ENCODE data around the gene BRICD5. TPM values are rescaled to one million over a fixed set of nuclear protein-coding genes. Genes with fewer than 3 reads are reported as not detected.

The BRICD5 gene
- total RNA-seq, 1 donor from 2014 or later = 1.4 TPM

DNA sequence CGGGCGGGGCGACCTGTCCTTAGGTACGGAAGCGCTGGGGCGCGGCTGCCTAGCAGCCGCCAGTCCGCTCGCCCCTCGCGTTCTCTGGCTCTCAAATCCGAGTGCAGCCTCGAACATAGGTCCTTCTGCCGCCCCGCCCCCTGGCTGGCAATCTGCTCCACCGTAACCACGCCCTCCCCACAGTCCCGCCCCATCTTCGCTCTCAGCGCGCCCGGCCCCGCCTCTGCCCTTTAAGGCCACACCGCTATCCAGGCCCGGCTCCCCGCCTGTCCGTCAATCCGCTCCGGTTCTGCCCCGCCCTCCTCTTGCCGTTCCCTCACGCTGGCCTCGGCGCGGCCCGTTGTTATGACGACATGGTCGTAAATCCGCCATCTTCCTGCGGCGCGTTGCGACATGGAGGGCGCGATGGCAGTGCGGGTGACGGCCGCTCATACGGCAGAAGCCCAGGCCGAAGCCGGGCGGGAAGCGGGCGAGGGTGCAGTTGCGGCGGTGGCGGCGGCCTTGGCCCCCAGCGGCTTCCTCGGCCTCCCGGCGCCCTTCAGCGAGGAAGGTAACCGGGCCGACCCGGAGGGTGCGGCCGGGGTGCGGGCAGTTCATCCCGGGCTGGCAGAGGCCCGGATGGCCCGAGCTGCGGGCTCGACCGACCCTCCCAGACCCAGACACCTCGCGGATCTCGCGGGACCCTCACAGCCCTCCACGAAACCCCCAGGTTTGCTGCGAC is 12.7 kb upstream of the BRICD5 start, which contains the start of gene E4F1:
Gene E4F1 (plus strand): TSS at position 371 of the 721 bp plus-strand sequence. CDS start 23 bp downstream, at position 394.
- Histone ChIP-seq H3K4me3 (peak within 1 kb of the TSS; percentile 89 to 92), H3K36me3 (peaks cover 6% of the 10 kb centered on the region in 2 donors), H3K27ac (peak within 1 kb of the TSS; percentile 80), H3K4me1 (peaks cover 4 to 15% of the 10 kb centered on the region in 2 donors), H3K9me3 (no peaks in the 10 kb centered on the region), H3K27me3 (no peaks in the 10 kb centered on the region)
- DNase-seq (ENCODE audit: low spot score in 2 of 2) = peak; percentile 96 to 100
- intact Hi-C loops (cut with DNase I) = loop anchor here (1.0 to 5.0 kb wide), 7 partner anchors 8 to 397 kb away; partner anchors contain the start of genes ECI1, FAHD1, HAGH and MLST8
- TF ChIP-seq, protein P1, sequence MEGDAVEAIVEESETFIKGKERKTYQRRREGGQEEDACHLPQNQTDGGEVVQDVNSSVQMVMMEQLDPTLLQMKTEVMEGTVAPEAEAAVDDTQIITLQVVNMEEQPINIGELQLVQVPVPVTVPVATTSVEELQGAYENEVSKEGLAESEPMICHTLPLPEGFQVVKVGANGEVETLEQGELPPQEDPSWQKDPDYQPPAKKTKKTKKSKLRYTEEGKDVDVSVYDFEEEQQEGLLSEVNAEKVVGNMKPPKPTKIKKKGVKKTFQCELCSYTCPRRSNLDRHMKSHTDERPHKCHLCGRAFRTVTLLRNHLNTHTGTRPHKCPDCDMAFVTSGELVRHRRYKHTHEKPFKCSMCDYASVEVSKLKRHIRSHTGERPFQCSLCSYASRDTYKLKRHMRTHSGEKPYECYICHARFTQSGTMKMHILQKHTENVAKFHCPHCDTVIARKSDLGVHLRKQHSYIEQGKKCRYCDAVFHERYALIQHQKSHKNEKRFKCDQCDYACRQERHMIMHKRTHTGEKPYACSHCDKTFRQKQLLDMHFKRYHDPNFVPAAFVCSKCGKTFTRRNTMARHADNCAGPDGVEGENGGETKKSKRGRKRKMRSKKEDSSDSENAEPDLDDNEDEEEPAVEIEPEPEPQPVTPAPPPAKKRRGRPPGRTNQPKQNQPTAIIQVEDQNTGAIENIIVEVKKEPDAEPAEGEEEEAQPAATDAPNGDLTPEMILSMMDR (IDR thresholded peaks at IDR 0.05) = no peak

DNA sequence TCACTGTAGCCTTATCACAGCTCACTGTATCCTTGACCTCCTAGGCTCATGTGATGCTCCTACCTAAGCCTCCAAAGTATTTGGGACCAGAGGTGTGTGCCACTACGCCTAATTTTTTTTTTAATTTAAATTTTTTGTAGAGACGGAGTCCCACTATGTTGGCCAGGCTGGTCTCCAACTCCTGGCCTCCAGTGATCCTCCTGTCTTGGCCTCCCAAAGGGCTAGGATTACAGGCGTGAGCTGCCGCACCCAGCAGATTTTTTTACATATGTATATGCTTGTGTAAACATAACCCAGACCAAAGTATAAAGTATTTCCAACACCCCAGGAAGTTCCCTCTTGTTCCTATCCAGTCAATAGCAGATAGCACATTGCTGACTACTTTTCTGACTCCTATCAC is 5.7 kb upstream of the BRICD5 start:
- no peaks in the 10 kb centered on the region for H3K9me3 ChIP-seq
- H3K27ac ChIP-seq = no peak overlapping the region
- no peak for DNase-seq (ENCODE audit: low spot score in 2 of 2)
- H3K27me3 ChIP-seq = no peaks in the 10 kb centered on the region
- H3K4me1 ChIP-seq = peaks cover 12 to 22% of the 10 kb centered on the region in 2 donors
- TF ChIP-seq, protein P1 (IDR thresholded peaks at IDR 0.05) = no peak
- H3K4me3 ChIP-seq = no peak overlapping the region
- peaks cover 0 to 5% of the 10 kb centered on the region in 2 donors for H3K36me3 ChIP-seq
- intact Hi-C loops (cut with DNase I) = no loop called here

DNA sequence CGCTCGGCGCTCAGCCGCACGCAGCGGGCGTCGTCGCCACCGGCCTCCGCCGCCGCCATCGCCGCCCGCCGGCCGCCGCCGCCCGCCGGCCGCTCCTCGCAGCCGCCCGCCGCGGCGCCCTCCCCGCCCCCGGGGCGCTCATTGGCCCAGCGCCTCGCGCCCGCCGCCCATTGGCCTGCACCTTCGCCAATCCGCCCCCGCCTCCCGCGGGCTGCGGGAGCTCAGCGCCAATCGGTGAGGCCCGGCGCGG is 4.0 kb upstream of the BRICD5 start, which contains the start of gene PGP:
Gene PGP (minus strand): TSS at position 122 of the 250 bp plus-strand sequence. CDS start 63 bp downstream, at position 59.
- DNase-seq (ENCODE audit: low spot score in 2 of 2) = no peak
- intact Hi-C loops (cut with DNase I) = loop anchor here (5.0 kb wide), 2 partner anchors 38 to 808 kb away; partner anchors contain the start of genes ECI1, HCFC1R1, THOC6 and TNFRSF12A
- no peaks in the 10 kb centered on the region for H3K27me3 ChIP-seq

DNA sequence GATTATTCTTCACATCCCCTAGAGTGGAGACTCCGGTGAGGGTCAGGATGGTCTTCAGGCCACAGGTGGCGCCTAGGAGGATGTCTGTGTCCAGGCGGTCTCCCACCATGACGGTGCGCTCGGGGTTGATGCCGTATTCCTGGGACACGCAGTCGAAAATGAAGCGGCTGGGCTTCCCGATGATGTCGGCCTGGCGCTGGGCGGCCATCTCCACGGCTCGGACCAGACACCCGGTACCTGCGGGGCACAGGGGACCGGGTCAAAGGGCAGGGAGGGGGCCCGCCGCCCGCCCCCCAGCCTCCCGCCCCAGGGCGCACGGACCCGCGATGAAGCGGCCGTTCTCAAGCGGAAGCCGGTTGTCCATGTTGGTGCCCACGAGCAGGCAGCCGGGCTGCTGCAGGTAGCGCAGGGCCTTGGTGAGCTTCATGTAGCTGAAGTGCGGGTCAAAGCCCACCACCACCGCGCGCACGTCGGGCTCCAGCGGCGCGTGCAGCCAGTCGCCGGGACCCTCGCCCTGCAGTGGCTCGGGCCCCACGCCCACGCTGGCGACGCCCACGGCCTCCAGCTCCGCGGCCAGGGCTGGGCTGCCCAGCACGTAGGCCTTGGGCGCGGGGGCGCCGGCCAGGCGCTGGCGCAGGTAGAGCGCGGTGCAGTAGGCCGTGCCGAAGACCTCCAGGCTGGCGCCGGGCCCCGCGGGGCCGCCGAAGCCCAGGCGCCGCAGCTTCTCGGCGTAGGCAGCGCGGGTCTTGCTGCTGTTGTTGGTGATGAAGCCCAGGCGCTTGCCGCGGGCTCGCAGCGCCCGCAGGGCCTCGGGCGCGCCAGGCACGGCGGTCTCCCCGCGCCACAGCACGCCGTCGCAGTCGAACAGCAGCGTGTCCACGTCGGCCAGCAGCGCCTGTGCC is 3.4 kb upstream of the BRICD5 start:
- peak overlapping the region; percentile 51 to 73 for H3K27ac ChIP-seq
- peaks cover 12 to 22% of the 10 kb centered on the region in 2 donors for H3K4me1 ChIP-seq
- H3K9me3 ChIP-seq = no peaks in the 10 kb centered on the region
- peaks cover 0 to 13% of the 10 kb centered on the region in 2 donors for H3K36me3 ChIP-seq
- TF ChIP-seq, protein P1 (IDR thresholded peaks at IDR 0.05) = no peak
- H3K27me3 ChIP-seq = no peaks in the 10 kb centered on the region
- H3K4me3 ChIP-seq = peak overlapping the region; percentile 93 to 99
- no peak for DNase-seq (ENCODE audit: low spot score in 2 of 2)
- intact Hi-C loops (cut with DNase I) = loop anchor here (5.0 kb wide), 2 partner anchors 38 to 808 kb away; partner anchors contain the start of genes ECI1, HCFC1R1, THOC6 and TNFRSF12A

More for the DNA sequence above, 4.0 kb upstream of the BRICD5 start, which contains the start of gene PGP:
- H3K9me3 ChIP-seq = no peaks in the 10 kb centered on the region
- H3K4me3 ChIP-seq = peak within 1 kb of the TSS; percentile 93 to 99
- TF ChIP-seq, protein P1 (IDR thresholded peaks at IDR 0.05) = no peak
- peaks cover 0 to 7% of the 10 kb centered on the region in 2 donors for H3K36me3 ChIP-seq
- peaks cover 12 to 22% of the 10 kb centered on the region in 2 donors for H3K4me1 ChIP-seq
- peak within 1 kb of the TSS; percentile 73 to 75 for H3K27ac ChIP-seq

Measured in ascending aorta (tissue), 2 donors.